Measurements from ENCODE around the gene PEPD. TPM values are rescaled to one million over a fixed set of nuclear protein-coding genes. Genes with fewer than 3 reads are reported as not detected.

The PEPD gene
- total RNA-seq, 1 experiment from 2014 or later = 116 TPM

DNA sequence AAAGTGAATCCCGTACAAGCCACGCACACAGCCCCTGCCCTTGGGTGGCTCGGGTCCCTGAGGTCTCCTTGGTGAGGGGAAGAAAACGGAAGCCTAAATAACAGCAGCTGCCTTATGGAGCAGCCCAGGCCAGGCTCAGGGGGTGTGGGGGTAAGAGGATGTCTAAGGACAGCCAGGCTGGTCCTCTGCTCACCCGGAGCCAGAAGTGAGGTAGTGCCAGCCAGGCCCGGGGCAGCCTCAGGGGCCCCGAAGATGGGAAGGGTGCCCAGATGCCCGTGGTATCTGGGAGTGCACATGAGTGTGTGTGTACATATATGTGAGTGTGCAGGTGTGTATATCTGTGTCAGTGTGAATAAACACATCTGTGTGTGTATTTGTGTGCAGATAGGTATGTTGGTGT, 38.4 kb upstream of the PEPD start:
- no peak overlapping the region for H3K27ac Mint-ChIP-seq (ENCODE audit: unreplicated experiment)
- H3K4me3 ChIP-seq (ENCODE audit: low read depth, low read length) = no peak overlapping the region
- no peaks in the 10 kb centered on the region for H3K36me3 Mint-ChIP-seq (ENCODE audit: insufficient read depth, unreplicated experiment)
- H3K4me3 Mint-ChIP-seq (ENCODE audit: unreplicated experiment) = no peak overlapping the region
- H3K9me3 Mint-ChIP-seq (ENCODE audit: unreplicated experiment) = no peaks in the 10 kb centered on the region
- ChIA-PET CTCF (no interaction called here), POLR2A (no interaction called here)
- intact Hi-C loops (cut with micrococcal nuclease; ENCODE audit: unreplicated experiment) = no loop called here
- no peaks in the 10 kb centered on the region; the same call in none of the 2 replicates for H3K27me3 ChIP-seq (replicated peaks; ENCODE audit: control insufficient read depth, insufficient read depth, low read length)
- peaks cover 25% of the 10 kb centered on the region for H3K27me3 Mint-ChIP-seq (ENCODE audit: insufficient read depth, unreplicated experiment)
- no peaks in the 10 kb centered on the region for H3K9me3 ChIP-seq
- TF ChIP-seq, protein P1, sequence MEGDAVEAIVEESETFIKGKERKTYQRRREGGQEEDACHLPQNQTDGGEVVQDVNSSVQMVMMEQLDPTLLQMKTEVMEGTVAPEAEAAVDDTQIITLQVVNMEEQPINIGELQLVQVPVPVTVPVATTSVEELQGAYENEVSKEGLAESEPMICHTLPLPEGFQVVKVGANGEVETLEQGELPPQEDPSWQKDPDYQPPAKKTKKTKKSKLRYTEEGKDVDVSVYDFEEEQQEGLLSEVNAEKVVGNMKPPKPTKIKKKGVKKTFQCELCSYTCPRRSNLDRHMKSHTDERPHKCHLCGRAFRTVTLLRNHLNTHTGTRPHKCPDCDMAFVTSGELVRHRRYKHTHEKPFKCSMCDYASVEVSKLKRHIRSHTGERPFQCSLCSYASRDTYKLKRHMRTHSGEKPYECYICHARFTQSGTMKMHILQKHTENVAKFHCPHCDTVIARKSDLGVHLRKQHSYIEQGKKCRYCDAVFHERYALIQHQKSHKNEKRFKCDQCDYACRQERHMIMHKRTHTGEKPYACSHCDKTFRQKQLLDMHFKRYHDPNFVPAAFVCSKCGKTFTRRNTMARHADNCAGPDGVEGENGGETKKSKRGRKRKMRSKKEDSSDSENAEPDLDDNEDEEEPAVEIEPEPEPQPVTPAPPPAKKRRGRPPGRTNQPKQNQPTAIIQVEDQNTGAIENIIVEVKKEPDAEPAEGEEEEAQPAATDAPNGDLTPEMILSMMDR (IDR thresholded peaks at IDR 0.05; ENCODE audit: insufficient read depth in 1 of 2, low read depth in 1 of 2, low read length in 1 of 2, severe bottlenecking in 1 of 2, unreplicated experiment in 1 of 2) = no peak
- BruUV-seq (replicated peaks) = no TSS peak
- H3K36me3 ChIP-seq (ENCODE audit: control insufficient read depth, insufficient read depth, low read length) = no peaks in the 10 kb centered on the region
- no peak for DNase-seq
- no peaks in the 10 kb centered on the region for H3K4me1 Mint-ChIP-seq (ENCODE audit: low read depth, unreplicated experiment)
- no peaks in the 10 kb centered on the region for H3K4me1 ChIP-seq

DNA sequence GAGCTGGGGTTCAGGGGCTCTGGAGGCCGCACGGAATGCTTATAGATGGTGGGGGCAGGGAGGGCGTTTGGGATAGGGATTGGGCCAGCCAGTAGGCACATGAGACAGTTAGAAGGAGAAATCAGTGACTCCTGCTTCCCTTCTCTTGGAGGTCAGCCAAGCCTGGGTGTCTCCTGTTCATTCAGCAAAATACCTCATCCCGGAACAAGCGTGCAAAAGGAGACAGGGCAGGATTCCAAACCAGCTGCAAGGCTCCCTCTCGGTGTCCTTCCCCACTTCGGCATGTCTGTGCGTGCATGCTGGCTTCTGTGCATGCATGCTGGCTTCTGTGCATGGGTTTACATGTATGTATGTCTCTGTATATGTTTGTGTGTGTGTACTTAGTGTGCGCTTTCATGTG, 37.3 kb upstream of the PEPD start:
- ChIA-PET CTCF (no interaction called here), POLR2A (no interaction called here)
- Histone ChIP-seq H3K9me3 (no peaks in the 10 kb centered on the region), H3K36me3 (ENCODE audit: control insufficient read depth, insufficient read depth, low read length) (no peaks in the 10 kb centered on the region), H3K27me3 (replicated peaks; ENCODE audit: control insufficient read depth, insufficient read depth, low read length) (no peaks in the 10 kb centered on the region; the same call in none of the 2 replicates), H3K4me3 (ENCODE audit: low read depth, low read length) (no peak overlapping the region), H3K4me1 (no peaks in the 10 kb centered on the region)
- Mint-ChIP-seq H3K4me1 (ENCODE audit: low read depth, unreplicated experiment) (no peaks in the 10 kb centered on the region), H3K36me3 (ENCODE audit: insufficient read depth, unreplicated experiment) (no peaks in the 10 kb centered on the region), H3K27me3 (ENCODE audit: insufficient read depth, unreplicated experiment) (peaks cover 29% of the 10 kb centered on the region), H3K4me3 (ENCODE audit: unreplicated experiment) (no peak overlapping the region), H3K9me3 (ENCODE audit: unreplicated experiment) (no peaks in the 10 kb centered on the region), H3K27ac (ENCODE audit: unreplicated experiment) (no peak overlapping the region)
- BruUV-seq (replicated peaks) = no TSS peak
- intact Hi-C loops (cut with micrococcal nuclease; ENCODE audit: unreplicated experiment) = no loop called here
- TF ChIP-seq, protein P1 (IDR thresholded peaks at IDR 0.05; ENCODE audit: insufficient read depth in 1 of 2, low read depth in 1 of 2, low read length in 1 of 2, severe bottlenecking in 1 of 2, unreplicated experiment in 1 of 2) = no peak
- DNase-seq = no peak

DNA sequence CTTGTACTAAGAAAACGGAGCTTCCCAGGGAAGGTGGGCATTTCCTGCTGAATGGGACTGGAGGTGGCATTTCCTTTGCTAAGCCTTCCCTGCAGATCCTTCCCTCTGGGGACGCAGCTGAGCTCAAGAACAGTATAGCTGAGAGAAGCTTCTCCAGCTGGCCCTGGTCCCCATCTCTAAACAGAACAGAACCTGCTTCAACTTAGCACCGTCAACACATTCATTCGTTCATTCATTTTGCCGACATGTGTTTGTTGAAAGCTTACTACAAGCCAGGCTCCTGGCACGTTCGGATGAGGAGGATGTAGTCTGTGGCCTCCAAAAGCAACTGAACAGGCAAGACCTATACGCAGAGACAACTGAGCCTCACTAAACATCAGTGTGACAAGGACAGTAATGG, 36.6 kb upstream of the PEPD start:
- H3K27me3 Mint-ChIP-seq (ENCODE audit: insufficient read depth, unreplicated experiment) = peaks cover 29% of the 10 kb centered on the region
- H3K4me1 Mint-ChIP-seq (ENCODE audit: low read depth, unreplicated experiment) = no peaks in the 10 kb centered on the region
- DNase-seq = no peak
- TF ChIP-seq, protein P1 (IDR thresholded peaks at IDR 0.05; ENCODE audit: insufficient read depth in 1 of 2, low read depth in 1 of 2, low read length in 1 of 2, severe bottlenecking in 1 of 2, unreplicated experiment in 1 of 2) = no peak
- Histone ChIP-seq H3K27me3 (replicated peaks; ENCODE audit: control insufficient read depth, insufficient read depth, low read length) (no peaks in the 10 kb centered on the region; the same call in none of the 2 replicates), H3K4me3 (ENCODE audit: low read depth, low read length) (no peak overlapping the region), H3K4me1 (no peaks in the 10 kb centered on the region), H3K9me3 (no peaks in the 10 kb centered on the region), H3K36me3 (ENCODE audit: control insufficient read depth, insufficient read depth, low read length) (no peaks in the 10 kb centered on the region)
- no TSS peak for BruUV-seq (replicated peaks)
- H3K4me3 Mint-ChIP-seq (ENCODE audit: unreplicated experiment) = no peak overlapping the region
- no peak overlapping the region for H3K27ac Mint-ChIP-seq (ENCODE audit: unreplicated experiment)
- intact Hi-C loops (cut with micrococcal nuclease; ENCODE audit: unreplicated experiment) = no loop called here
- CTCF ChIA-PET = no interaction called here
- POLR2A ChIA-PET = no interaction called here
- H3K9me3 Mint-ChIP-seq (ENCODE audit: unreplicated experiment) = no peaks in the 10 kb centered on the region
- no peaks in the 10 kb centered on the region for H3K36me3 Mint-ChIP-seq (ENCODE audit: insufficient read depth, unreplicated experiment)
